ENCODE results near the gene FMN1. TPM values are rescaled to one million over a fixed set of nuclear protein-coding genes. Genes with fewer than 3 reads are reported as not detected.

Gene FMN1
- total RNA-seq, 1 experiment from 2014 or later = 1.2 TPM

DNA sequence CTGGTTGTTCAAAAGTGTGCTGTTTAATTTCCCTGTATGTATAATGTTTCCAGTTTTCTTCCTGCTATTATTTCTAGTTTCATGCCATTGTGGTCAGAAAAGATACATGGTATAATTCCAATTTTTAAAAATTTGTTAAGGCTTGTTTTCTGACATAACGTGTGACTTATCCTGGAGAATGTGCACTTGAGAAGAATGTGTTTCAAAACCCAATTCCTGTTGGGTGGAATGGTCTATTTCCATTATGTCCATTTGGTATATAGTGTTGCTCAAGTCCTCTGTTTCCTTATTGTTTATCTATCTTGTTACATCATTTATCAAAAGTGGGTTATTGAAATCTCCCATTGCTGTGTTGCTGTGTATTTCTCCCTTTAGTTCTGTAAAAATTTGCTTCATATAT is 261.3 kb downstream of the FMN1 start:
- Mint-ChIP-seq H3K4me3 (ENCODE audit: unreplicated experiment) (no peak overlapping the region), H3K36me3 (ENCODE audit: insufficient read depth, unreplicated experiment) (no peaks in the 10 kb centered on the region), H3K9me3 (ENCODE audit: unreplicated experiment) (no peaks in the 10 kb centered on the region), H3K4me1 (ENCODE audit: insufficient read depth, unreplicated experiment) (peaks cover 5% of the 10 kb centered on the region), H3K27ac (ENCODE audit: low read depth, unreplicated experiment) (no peak overlapping the region), H3K27me3 (ENCODE audit: insufficient read depth, unreplicated experiment) (peaks cover 11% of the 10 kb centered on the region)
- BruUV-seq (replicated peaks) = no TSS peak
- TF ChIP-seq, protein P1, sequence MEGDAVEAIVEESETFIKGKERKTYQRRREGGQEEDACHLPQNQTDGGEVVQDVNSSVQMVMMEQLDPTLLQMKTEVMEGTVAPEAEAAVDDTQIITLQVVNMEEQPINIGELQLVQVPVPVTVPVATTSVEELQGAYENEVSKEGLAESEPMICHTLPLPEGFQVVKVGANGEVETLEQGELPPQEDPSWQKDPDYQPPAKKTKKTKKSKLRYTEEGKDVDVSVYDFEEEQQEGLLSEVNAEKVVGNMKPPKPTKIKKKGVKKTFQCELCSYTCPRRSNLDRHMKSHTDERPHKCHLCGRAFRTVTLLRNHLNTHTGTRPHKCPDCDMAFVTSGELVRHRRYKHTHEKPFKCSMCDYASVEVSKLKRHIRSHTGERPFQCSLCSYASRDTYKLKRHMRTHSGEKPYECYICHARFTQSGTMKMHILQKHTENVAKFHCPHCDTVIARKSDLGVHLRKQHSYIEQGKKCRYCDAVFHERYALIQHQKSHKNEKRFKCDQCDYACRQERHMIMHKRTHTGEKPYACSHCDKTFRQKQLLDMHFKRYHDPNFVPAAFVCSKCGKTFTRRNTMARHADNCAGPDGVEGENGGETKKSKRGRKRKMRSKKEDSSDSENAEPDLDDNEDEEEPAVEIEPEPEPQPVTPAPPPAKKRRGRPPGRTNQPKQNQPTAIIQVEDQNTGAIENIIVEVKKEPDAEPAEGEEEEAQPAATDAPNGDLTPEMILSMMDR (IDR thresholded peaks at IDR 0.05; ENCODE audit: unreplicated experiment) = no peak
- DNase-seq (ENCODE audit: unreplicated experiment) = no peak
- CTCF ChIA-PET = interaction anchor here (0.6 to 1.6 kb wide), 3 partner anchors 88 to 275 kb away, joined by 3 to 9 read pairs (median 3); no protein-coding TSS in a partner anchor
- intact Hi-C loops (cut with micrococcal nuclease) = no loop called here
- POLR2A ChIA-PET = interaction anchor here (0.6 to 1.1 kb wide), 2 partner anchors 89 to 93 kb away, joined by 3 read pairs; no protein-coding TSS in a partner anchor

DNA sequence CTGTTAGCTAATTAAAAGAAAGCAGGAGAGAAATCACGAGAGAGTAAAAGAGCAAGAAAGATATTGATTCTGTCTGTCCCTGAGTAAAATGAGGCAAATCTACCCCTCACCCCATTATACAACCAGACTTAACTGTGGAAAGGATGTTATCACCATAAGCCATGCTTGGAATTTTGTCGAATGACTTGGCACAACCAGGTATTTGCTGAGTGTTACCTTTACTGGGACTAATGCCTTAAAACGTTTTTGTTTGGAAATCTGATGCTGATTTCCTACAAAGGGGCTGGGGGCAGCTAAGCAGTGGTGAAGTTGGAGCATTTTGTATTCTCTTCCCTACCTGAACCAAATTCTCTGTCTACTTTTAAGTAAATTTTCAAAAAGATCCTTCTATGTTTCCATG is 265.6 kb downstream of the FMN1 start:
- ChIA-PET CTCF (interaction anchor here (0.9 kb wide), 1 partner anchor 42 kb away, joined by 3 read pairs; no protein-coding TSS in a partner anchor), POLR2A (no interaction called here)
- intact Hi-C loops (cut with micrococcal nuclease) = no loop called here
- H3K4me1 Mint-ChIP-seq (ENCODE audit: insufficient read depth, unreplicated experiment) = no peaks in the 10 kb centered on the region
- BruUV-seq (replicated peaks) = no TSS peak
- H3K9me3 Mint-ChIP-seq (ENCODE audit: unreplicated experiment) = no peaks in the 10 kb centered on the region
- no peaks in the 10 kb centered on the region for H3K36me3 Mint-ChIP-seq (ENCODE audit: insufficient read depth, unreplicated experiment)
- DNase-seq (ENCODE audit: unreplicated experiment) = no peak
- no peaks in the 10 kb centered on the region for H3K27me3 Mint-ChIP-seq (ENCODE audit: insufficient read depth, unreplicated experiment)
- H3K4me3 Mint-ChIP-seq (ENCODE audit: unreplicated experiment) = no peak overlapping the region
- no peak overlapping the region for H3K27ac Mint-ChIP-seq (ENCODE audit: low read depth, unreplicated experiment)
- TF ChIP-seq, protein P1 (IDR thresholded peaks at IDR 0.05; ENCODE audit: unreplicated experiment) = no peak

DNA sequence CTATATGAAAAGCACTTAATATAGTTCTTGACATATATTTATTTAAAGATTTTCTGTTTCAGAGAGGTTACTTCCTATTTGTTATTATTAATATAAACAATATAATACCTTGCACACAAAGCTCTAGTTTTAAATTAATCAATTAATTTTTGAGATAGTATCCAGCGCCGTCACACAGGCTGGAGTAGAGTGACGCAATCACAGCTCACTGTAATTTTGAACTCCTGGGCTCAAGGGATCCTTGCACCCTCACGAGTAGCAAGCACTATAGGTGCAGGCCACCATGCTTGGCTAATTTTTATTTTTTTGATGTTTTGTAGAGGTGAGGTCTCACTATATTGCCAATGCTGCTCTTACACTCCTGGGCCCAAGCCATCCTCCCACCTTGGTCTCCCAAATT is 267.4 kb downstream of the FMN1 start:
- intact Hi-C loops (cut with micrococcal nuclease) = no loop called here
- POLR2A ChIA-PET = interaction anchor here (0.6 to 0.7 kb wide), 2 partner anchors 17 to 810 kb away, joined by 3 read pairs; no protein-coding TSS in a partner anchor

DNA sequence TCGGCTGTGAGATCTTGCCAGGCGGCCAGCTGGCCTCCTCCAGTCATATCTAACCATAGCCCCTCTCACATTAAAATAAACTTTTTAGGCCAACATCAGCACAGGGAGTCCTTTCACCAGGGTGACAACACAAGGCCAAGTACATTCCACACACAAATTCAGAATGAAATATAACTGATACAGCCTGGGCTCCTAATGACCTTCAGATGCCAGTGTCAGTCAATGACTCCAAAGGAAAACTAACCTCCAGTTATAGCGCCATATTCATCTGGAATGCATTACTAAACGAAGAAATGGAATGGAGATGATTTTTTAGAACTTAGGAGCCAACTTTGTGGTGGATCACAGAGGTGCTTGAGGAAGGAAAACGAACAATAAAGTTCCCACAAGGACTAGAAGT is 271.3 kb downstream of the FMN1 start:
- TF ChIP-seq, protein P1 (IDR thresholded peaks at IDR 0.05; ENCODE audit: unreplicated experiment) = no peak
- Mint-ChIP-seq H3K27ac (ENCODE audit: low read depth, unreplicated experiment) (no peak overlapping the region), H3K36me3 (ENCODE audit: insufficient read depth, unreplicated experiment) (no peaks in the 10 kb centered on the region), H3K9me3 (ENCODE audit: unreplicated experiment) (no peaks in the 10 kb centered on the region), H3K4me3 (ENCODE audit: unreplicated experiment) (no peak overlapping the region), H3K27me3 (ENCODE audit: insufficient read depth, unreplicated experiment) (no peaks in the 10 kb centered on the region), H3K4me1 (ENCODE audit: insufficient read depth, unreplicated experiment) (no peaks in the 10 kb centered on the region)
- no TSS peak for BruUV-seq (replicated peaks)
- intact Hi-C loops (cut with micrococcal nuclease) = no loop called here
- ChIA-PET POLR2A (no interaction called here), CTCF (interaction anchor here (2.4 kb wide), 1 partner anchor 13 kb away, joined by 11 read pairs; no protein-coding TSS in a partner anchor)
- no peak for DNase-seq (ENCODE audit: unreplicated experiment)

More for the DNA sequence above, 267.4 kb downstream of the FMN1 start:
- DNase-seq (ENCODE audit: unreplicated experiment) = no peak
- H3K27ac Mint-ChIP-seq (ENCODE audit: low read depth, unreplicated experiment) = no peak overlapping the region
- no peaks in the 10 kb centered on the region for H3K9me3 Mint-ChIP-seq (ENCODE audit: unreplicated experiment)
- H3K36me3 Mint-ChIP-seq (ENCODE audit: insufficient read depth, unreplicated experiment) = no peaks in the 10 kb centered on the region
- no TSS peak for BruUV-seq (replicated peaks)
- TF ChIP-seq, protein P1 (IDR thresholded peaks at IDR 0.05; ENCODE audit: unreplicated experiment) = no peak
- H3K4me1 Mint-ChIP-seq (ENCODE audit: insufficient read depth, unreplicated experiment) = no peaks in the 10 kb centered on the region
- H3K27me3 Mint-ChIP-seq (ENCODE audit: insufficient read depth, unreplicated experiment) = no peaks in the 10 kb centered on the region
- CTCF ChIA-PET = interaction anchor here (0.6 to 1.6 kb wide), 4 partner anchors 9 to 84 kb away, joined by 3 to 7 read pairs (median 4); no protein-coding TSS in a partner anchor
- no peak overlapping the region for H3K4me3 Mint-ChIP-seq (ENCODE audit: unreplicated experiment)

Data from MCF 10A (cell line).